HG03432 (cell line): Measurements from ENCODE around the gene FSHR.

Source experiments
- ATAC-seq: cut with Tn5 transposase; IDR thresholded peaks from one replicate; pipeline ENCODE4 v1.9.1; 2021; ENCODE audit warnings: mild to moderate bottlenecking, moderate library complexity; ENCODE audit not compliant: unreplicated experiment

FSHR gene

DNA sequence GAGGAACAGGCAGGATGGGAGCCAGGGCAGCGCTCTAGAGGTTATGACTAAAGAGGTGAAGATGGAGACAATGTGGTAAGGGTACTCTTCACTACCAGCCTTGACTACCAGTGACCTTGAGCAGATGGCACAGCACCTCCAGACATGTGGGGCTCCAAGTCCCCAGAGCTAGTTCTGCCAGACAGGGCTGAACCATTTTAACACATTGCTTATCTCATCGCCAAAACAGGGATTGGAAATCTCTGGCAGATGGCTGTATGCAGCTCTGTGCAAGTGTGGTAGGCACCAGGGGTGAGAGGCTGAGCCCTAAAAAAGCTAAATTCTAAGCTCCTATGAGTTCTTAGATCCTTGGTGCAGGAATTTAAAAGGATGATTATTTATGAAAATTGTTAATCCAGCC is 41.3 kb downstream of the FSHR start:
- no peak for ATAC-seq

DNA sequence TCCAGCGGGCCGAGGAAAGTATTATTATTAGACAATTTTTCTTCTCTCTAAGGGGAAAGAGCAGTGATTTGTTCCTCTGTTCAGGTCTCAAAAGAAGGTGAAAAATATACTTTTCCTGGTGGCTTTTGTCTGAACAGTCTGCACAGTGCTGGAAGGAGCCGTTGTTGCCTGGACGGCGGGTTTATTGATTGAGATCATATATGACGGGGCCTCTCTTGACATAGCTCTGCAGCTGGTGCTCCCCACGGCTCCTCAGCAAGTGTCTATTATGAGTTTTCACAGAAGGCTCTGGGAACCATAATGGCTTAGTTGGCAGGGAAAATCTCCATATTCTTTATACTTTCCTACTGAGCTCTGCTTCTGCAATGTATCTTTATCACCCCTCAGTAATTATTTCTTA is 42.9 kb downstream of the FSHR start:
- no peak for ATAC-seq

DNA sequence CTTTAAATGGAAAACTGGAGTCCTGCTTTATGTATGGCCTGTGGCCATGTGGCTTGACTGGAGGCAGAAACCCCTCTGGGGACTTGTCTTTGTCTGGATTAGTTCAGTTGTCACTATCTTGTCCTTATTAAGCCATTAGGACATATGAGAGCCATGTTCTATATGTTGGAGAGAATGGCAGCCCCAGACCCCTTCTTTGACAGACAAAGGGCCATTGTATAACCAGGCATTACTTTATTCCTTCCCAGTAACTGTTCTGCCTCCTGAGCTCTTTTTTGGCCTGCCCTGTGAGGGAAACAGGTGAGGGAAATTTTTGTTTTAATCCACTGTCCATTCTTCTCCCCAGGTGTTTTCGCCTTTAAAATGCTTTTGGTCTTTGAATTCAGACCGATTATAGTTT is 43.3 kb downstream of the FSHR start:
- no peak for ATAC-seq

DNA sequence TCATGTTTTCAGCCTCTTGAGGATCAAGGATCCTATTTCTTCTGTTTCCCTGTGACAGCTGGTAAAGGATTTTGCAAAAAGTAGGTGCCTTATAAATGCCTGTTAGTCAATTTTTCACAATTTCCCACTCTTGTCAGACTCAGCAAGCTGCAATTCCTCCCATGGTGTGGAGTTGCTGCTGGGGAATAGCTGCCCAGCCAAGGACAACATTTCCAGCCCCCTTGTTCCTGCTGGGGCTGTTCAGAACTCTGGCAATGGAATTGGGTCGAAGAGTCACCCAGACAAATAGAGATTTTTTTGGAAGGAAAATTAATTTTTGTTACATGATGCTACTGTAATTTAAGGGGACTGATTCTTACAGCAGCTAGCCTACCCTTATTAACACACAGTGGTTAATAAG is 43.7 kb downstream of the FSHR start:
- ATAC-seq, result no peak

DNA sequence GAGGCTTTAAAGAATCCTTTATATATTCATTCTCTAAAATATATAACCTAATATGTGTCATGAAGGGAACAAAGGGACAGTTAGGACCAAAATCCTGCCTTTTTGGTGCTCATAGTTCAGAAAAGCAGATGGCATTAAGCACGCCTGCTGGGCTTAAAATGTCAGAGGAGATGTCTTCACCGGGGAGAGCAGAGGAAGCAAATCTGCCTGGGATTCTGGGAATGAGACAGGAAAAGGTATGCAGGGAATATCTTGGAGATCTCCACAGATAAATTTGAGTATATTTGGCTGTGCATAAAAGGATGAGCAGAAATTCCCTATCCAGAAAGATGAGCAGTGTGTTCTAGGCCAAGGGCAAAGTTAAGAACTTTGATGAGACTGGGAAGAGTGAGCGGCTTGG is 45.5 kb downstream of the FSHR start:
- no peak for ATAC-seq

DNA sequence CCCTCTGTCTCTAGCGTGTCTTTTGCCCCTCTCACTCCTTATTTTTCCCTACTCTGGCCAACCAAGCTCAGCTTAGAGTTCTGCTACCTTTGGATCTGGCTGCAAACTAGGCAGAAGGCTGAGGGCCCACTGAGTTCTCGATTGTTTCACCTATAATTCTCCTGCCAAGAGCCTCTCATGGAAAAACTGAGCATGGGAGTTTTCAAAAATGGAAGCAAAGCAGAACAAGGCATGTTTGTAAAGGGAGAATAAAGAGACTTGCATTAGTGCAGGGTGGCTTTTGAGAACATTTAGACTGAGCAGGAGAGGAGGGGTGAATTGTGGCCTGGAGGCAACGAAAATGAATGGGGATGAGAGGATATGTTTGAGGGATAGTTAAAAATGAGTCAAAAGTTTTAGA is 45.9 kb downstream of the FSHR start:
- ATAC-seq, result no peak

DNA sequence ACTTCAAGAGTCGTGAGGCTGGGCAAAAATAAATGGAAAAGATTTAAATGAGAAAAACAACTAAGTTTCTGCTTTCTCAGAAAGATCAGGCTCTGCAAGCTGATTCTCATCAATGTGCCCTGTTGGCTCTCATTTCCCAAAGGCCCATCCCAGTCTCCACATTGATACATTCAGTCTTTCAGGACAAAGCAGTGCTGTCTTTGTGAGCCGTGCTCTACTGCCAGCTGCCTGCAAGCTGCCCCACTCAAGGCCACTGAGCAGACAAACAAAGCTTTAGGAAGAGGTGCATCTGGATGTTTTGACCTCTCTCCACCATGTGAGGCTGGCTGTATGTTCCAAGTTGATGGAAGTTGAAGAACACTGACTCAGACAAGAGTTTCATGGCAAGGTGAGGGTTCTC is 48.8 kb downstream of the FSHR start:
- no peak for ATAC-seq

DNA sequence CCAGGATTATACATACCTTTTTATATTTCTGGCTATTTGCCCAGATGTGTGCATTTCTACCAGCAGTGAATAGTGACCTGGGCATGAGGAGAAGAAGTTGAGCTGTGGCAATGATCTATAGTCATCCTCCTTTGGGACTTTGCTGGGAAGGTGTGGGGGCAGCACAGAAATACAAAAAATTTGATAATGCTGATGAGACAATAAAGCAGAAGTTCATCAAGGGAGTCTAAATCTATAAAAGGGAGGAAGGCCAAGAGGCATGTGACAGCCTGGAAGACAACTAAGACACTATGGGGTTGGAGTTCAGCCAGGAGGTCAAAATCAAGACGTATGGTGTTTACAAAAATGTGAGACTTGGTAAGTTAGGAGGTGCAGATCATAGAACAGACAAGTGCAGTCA is 52.2 kb downstream of the FSHR start:
- no peak for ATAC-seq

DNA sequence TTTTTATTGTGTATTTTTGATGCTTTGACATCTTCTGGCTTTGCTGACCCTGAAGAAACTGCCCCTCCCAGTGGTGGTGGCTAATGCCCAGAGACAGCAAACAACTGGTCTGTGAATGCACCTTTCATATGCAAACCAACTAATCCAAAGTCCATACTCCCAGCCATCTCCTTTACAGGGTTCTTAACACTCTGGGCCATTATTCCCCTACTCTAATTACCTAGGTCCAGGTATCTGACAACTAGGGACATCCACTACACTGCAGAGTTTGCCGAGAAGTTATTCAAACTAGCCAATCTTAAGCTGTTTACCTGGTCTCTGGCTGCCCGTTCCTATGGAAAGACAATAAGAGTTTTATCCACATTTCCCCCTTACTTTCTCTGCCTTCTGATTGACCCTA is 73.6 kb downstream of the FSHR start:
- no peak for ATAC-seq

DNA sequence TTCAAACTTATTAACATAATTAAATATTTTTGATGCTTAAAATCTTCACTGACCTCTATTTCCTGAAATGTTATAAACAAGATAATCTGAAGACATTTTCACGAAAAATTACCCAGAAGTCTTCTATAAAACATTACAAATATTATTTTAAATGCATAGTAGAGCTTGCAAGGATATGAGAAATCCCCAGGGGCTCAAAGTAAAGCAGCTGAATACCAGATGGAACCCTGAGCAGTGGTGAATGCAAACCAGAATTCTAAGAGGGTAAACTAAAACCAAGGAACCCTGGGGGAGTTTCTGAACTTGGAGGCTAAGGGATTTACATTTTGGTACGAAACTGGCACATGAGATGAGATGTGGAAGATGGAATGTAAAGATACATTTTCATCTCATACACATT is 83.6 kb downstream of the FSHR start:
- no peak for ATAC-seq

DNA sequence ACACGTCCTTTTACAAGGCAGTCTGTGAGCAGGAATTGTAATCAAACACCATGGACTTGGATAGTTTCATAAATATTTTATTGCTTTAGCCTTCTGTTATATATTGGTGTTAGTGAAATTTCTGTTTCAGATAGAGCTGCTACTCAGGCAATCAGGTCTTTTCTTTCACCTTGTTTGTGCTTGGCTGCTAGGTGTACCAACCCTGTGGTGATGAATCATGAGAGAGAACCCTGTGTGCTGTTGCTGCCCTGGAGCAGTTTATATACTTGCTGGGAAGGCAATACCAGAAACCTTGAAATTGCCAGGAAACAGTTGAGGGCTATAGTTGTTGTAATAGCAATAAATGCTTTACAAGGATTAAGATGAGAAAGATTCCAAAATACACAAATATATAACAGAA is 84.5 kb downstream of the FSHR start:
- ATAC-seq, result no peak

DNA sequence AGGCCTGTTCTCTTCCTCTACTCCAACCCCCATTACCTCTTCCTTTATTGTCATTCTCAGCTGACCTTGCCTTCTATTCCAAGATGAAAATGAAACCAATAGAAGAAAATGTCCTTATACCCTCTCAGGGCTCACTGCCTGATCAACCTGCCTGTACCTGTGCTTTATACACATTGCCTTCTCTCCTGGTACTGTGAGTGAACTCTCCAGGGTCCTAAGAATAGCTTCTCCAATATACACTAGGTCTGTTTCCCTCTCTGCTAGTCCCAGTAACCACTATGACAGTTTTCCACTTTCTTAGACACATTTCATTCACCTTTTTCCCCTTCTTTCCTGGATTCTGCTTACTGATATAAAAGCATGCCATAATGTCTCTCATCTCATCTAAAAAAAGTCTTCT is 85.7 kb downstream of the FSHR start:
- no peak for ATAC-seq

DNA sequence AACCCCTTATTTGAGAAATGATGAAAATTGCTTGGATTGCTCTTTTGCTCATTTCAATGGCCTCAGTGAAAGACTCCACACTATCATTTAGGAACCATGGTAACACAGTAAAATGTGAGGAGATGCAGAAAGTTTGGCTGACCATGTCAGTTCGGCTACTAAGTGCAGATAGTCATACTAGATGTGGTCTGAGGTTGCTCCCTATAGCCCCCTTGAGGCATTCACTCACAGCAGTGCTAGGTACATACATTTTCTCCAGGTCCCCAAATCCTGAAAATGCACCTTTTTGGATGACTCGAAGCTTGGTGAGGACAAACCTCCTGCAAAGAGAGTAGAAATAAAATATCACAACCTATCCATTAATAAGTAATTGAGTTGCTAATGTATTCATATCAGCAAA is 86.3 kb downstream of the FSHR start:
- peak; percentile 37 for ATAC-seq

DNA sequence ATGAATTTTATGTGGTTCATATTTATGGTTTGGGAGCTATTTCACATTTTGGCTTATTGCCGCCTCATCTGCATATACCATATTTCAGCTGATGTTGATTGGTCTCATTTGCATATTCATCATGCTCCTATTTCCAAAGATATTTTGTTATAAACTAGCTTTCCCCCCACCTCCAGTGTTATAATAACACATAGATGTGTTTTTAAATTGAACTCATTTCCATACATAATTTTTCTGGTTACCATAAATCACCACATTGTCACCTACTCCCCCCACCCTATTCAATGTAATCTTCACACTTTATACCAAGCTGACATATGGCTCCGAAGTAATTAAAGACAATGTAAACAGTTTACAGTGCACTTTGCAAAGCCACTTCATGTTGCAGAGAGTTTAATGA is 101.2 kb downstream of the FSHR start:
- ATAC-seq, result no peak

DNA sequence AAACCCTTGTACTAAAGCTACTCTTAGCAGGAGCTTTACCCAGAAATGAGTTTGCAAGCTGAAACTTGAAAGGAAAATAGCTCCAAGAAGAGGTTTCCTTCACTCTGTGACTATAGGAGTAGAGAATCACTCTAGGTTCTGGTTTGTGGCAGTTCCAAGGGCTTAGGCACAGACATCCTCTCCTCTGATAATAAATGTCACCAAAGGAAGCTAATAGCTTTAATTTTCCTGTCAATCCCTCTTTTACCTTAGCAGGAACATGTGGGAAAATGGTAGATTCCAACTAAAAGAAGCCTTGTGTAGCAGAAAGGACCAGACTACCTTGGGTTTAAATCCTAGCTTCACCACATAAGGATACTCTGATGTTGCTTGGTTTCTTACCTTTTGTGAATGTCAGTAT is 104.0 kb downstream of the FSHR start:
- ATAC-seq, result no peak

DNA sequence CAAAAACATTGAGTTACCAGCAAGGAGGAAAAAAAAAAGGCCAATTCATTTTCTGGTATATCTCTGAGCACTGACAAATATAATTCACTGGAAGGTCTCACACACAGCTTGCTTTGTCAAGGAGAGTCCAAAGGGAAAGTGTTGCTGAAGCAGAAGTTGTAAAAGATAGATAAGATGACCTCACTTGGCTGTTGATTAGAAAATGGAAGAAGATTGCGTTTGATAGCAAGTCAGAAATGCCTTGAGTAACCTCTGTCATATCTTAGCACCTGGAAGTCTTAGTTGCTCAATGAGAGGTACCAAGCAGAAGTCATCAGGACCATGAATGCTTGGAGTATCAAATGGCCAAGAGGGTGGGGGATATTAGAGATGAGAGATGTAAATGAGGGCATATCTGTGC is 105.2 kb downstream of the FSHR start:
- no peak for ATAC-seq

DNA sequence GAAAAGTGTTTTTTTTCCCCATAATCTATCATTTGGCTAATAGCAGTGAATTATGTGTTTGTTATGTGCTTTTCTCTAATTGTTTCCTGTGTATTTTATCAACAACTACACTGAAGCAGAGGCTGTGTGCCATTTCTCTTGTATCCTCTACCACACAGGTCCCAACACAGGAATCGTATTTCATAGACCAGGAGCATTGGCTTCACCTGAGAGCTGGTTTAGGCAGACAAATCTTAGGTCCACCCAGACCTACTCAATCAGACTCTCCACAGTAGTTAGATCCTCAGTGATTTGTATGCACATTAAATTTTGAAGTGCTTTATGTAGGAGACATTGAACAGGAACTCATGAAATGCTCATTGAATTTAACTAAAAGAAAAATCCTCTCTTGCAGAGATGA is 109.2 kb downstream of the FSHR start:
- ATAC-seq, result no peak

DNA sequence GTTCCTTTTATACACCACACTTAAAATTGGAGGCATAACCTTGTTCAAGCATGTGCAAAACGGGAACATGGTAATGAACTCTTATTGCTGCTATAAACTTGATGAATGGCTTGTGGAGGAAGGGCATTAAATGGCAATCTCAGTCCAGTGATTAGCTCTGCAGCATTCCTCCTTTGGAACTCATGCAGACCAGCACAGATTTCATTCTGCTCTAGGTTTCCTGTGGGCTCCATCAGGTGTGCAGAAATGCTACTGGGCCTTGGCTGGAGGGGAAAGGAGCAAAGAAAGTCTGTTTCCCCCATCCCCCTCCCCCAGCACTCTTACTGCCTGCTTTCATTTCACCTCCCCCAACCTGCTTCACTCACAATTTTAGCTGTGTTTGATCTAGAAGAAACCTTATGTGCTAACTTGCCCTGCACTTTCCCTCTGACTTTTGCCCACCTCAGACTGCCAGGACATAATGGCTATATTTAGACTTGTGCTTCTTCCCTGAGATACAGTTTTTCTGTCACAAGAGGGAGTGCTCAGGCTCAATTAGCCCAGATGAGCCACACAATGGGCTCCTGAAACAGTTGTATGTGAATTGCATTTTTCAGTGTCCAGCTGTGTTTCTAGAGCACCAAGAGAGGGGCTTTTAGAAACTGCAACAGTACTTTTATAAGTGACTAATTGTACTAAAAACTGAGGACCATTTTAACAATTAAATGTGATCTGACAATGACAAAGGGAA is 109.8 kb downstream of the FSHR start:
- ATAC-seq, result no peak

DNA sequence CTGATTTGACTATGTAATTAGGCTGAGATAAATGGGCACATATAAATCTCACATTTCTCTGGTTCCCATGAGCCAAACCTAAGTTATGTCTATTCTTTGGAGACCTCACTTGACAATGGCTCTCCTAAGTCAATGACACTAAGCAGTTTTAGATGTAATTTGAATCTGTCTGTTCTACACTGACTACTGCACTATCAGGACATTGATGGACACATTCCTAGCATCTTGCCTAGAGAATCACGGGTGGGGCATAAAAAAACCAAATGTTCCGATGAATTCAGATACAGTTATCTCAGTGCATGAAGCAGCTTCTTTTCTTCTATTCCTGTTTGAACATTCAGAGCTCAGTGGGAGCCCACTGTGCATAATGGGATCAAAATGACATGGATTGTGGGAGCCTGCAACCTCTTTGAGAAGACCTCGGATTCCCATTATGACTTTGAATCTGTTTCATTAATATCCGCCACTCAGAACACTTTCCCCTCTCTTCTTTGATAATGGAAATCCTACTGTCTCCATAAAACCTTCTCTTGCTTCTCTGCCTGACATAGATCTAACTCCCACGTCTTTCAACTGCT is 110.8 kb downstream of the FSHR start:
- no peak for ATAC-seq

DNA sequence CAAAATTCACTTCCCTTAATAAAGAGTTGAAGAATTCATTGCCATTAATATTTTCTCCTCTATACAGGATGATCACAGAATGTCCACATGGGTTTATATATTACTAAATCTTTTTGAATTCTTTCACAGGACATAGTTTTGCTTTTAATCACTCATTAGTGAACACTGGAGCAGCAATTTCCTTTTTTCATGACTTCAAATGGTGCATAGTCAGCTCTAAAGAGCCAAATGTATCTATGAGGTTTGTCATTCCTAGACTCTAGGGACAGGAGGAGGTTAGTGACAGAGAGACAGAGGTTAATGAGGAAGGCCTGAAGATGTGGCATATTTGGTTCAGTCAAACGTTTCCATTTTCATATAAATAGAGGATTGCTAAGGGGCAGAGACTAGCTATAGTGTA is 111.8 kb downstream of the FSHR start:
- peak; percentile 39 for ATAC-seq

DNA sequence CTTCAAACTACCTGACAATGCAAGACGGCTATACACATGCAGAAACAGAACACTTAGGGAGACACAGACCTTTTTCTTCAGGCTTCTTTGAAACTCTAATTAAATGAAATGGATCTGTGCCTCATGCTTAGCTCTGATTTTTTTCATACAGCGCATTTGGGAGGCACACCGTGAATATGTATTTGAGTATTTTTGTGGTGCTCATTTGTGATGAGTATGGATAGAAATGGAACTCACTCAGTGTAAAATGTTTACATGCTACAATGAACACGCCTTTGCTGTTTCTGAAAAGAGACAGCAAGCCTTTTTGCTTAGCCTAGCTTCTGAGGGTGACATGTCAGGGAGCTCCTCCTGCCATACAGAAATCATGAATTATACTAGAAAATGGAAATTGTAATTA is 113.3 kb downstream of the FSHR start:
- ATAC-seq, result no peak

DNA sequence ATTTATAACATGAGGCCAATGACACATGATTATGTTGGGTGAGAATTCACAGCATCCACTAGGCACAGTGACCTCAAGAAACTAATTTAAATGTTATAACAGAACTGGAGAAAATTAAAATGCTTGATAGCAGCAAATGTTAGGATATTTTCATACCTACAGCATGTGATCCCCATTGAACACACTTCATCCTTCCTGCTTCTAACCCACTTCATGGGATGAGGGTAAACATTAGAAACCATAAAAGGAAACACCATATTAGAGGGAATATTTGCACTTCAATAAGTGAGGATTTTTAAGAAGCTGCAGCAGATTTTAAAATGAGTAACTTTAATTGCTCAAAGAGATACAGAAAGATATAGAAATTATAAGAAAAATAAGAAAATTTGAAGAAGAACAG is 117.1 kb downstream of the FSHR start:
- no peak for ATAC-seq

DNA sequence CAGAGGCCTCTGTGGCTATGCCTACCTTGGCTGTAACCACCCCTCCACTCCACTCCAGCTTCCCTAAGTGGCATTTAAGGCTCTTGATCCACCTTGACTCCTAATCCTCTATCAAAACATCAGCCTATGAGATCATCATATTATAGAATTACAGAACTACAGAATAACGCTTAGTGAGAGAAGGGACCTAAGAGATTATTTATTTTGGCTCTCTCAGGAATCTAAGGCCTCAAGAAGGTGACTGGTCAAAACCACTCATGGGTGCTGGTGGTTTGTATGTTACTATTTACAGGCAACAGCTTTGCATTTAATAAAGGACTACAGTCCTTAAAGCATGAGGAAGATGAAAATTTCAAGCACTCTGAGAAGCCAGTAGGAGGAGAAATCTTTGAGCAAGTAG is 118.8 kb downstream of the FSHR start:
- no peak for ATAC-seq
